ENCODE results near the gene TTLL6. TPM values are rescaled to one million over a fixed set of nuclear protein-coding genes. Genes with fewer than 3 reads are reported as not detected.
"Not testable (repeated sequence)": the region's sequence is repeated elsewhere in the genome, so short reads cannot be mapped to it uniquely, and the experiment has no call there.

TTLL6 gene
- total RNA-seq, 1 donor: 1.1 TPM

- no peak for DNase-seq (ENCODE audit: low read depth in 2 of 3, low spot score in 2 of 3)
Measured at GRCh38 chr17:48725288-48726064, 91.6 kb downstream of the TTLL6 start.

- no peak for DNase-seq (ENCODE audit: low read depth in 2 of 3, low spot score in 2 of 3)
Measured at GRCh38 chr17:48725004-48725287, 92.1 kb downstream of the TTLL6 start.

GRCh38 chr17:48724251-48725003 is 92.6 kb downstream of the TTLL6 start:
- peak in 2 of 3 donors; percentile 78 to 93 for DNase-seq (ENCODE audit: low read depth in 2 of 3, low spot score in 2 of 3)

GRCh38 chr17:48723423-48724250 is 93.4 kb downstream of the TTLL6 start:
- no peak for DNase-seq (ENCODE audit: low read depth in 2 of 3, low spot score in 2 of 3)

- no peak for DNase-seq (ENCODE audit: low read depth in 2 of 3, low spot score in 2 of 3)
Measured at GRCh38 chr17:48722915-48723422, 94.1 kb downstream of the TTLL6 start, which contains the start of gene PRAC2. TSS of gene PRAC2 (plus strand) at chr17:48723185. CDS start at chr17:48724411, 1,226 bp downstream.

- DNase-seq (ENCODE audit: low read depth in 2 of 3, low spot score in 2 of 3): no peak
Measured at GRCh38 chr17:48722201-48722907, 94.7 kb downstream of the TTLL6 start, which contains the start of gene PRAC1. TSS of gene PRAC1 (minus strand) at chr17:48722518. CDS start at chr17:48722392, 126 bp downstream.

- DNase-seq (ENCODE audit: low read depth in 2 of 3, low spot score in 2 of 3): no peak
Measured at GRCh38 chr17:48721009-48721402, 96.0 kb downstream of the TTLL6 start.

GRCh38 chr17:48720266-48721008 is 96.6 kb downstream of the TTLL6 start:
- DNase-seq (ENCODE audit: low read depth in 2 of 3, low spot score in 2 of 3): no peak

GRCh38 chr17:48719642-48720265 is 97.3 kb downstream of the TTLL6 start:
- DNase-seq (ENCODE audit: low read depth in 2 of 3, low spot score in 2 of 3): peak in 1 of 3 donors; percentile 28

- DNase-seq (ENCODE audit: low read depth in 2 of 3, low spot score in 2 of 3): peak in 1 of 3 donors; percentile 29
Measured at GRCh38 chr17:48718761-48719641, 98.0 kb downstream of the TTLL6 start.

- DNase-seq (ENCODE audit: low read depth in 2 of 3, low spot score in 2 of 3): peak in 1 of 3 donors; percentile 36
Measured at GRCh38 chr17:48718227-48718760, 98.7 kb downstream of the TTLL6 start.

GRCh38 chr17:48717367-48718226 is 99.4 kb downstream of the TTLL6 start:
- DNase-seq (ENCODE audit: low read depth in 2 of 3, low spot score in 2 of 3): no peak

GRCh38 chr17:48716549-48716948 is 100.5 kb downstream of the TTLL6 start:
- not testable (repeated sequence) for DNase-seq (ENCODE audit: low read depth in 2 of 3, low spot score in 2 of 3)

GRCh38 chr17:48715496-48716399 is 101.3 kb downstream of the TTLL6 start:
- DNase-seq (ENCODE audit: low read depth in 2 of 3, low spot score in 2 of 3): no peak

Measured in hematopoietic multipotent progenitor cell (in vitro differentiated cells).